GM19099 (cell line): ENCODE measurements around the gene LBX2.

ENCODE experiments used
- POLR2A ChIP-seq: IDR thresholded peaks from 3 replicates; pipeline ENCODE4 v1.6.1; 2011; ENCODE audit warnings: low read depth; ENCODE audit not compliant: insufficient read length; ENCODE audit errors: extremely low read depth

Gene LBX2

GRCh38 chr2:74530239-74531187 lies 31.1 kb upstream of the LBX2 start:
- TF ChIP-seq POLR2A: peak; percentile 37

GRCh38 chr2:74529357-74530238 lies 30.2 kb upstream of the LBX2 start, which contains the start of the genes AUP1 and HTRA2:
Gene AUP1, minus strand, starts transcription at chr2:74529706. Its CDS starts 77 bp downstream, at chr2:74529629.
Gene HTRA2, plus strand, starts transcription at chr2:74529933. Its CDS starts 74 bp downstream, at chr2:74530007.
- peak; percentile 98 for TF ChIP-seq POLR2A

- no peak for TF ChIP-seq POLR2A
Observed at GRCh38 chr2:74528600-74529356, 29.4 kb upstream of the LBX2 start.

GRCh38 chr2:74527741-74528140 lies 28.3 kb upstream of the LBX2 start:
- TF ChIP-seq POLR2A: no peak

- no peak for TF ChIP-seq POLR2A
Observed at GRCh38 chr2:74526649-74527230, 27.3 kb upstream of the LBX2 start.

GRCh38 chr2:74525717-74526648 lies 26.6 kb upstream of the LBX2 start, which contains the start of gene DQX1:
Gene DQX1, minus strand, starts transcription at chr2:74526231. Its CDS starts 502 bp downstream, at chr2:74525729.
- no peak for TF ChIP-seq POLR2A

- no peak for TF ChIP-seq POLR2A
Observed at GRCh38 chr2:74524955-74525716, 25.7 kb upstream of the LBX2 start.

- no peak for TF ChIP-seq POLR2A
Observed at GRCh38 chr2:74524005-74524404, 24.6 kb upstream of the LBX2 start.

- TF ChIP-seq POLR2A: no peak
Observed at GRCh38 chr2:74522516-74522915, 23.1 kb upstream of the LBX2 start.

- no peak for TF ChIP-seq POLR2A
Observed at GRCh38 chr2:74516650-74517049, 17.2 kb upstream of the LBX2 start.

GRCh38 chr2:74515981-74516633 lies 16.7 kb upstream of the LBX2 start:
- TF ChIP-seq POLR2A: no peak
